UCSD-AML1 (cell line): ENCODE measurements around the gene RBM22.

Experiments used
- DNase-seq: peaks from one replicate; lab custom pipeline; 2025; ENCODE audit not compliant: unreplicated experiment; lab: John Stamatoyannopoulos, UW

The RBM22 gene

GRCh38 chr5:150653145-150653761 lies 47.6 kb downstream of the RBM22 start:
- DNase-seq = no peak

- no peak for DNase-seq
These were observed 48.8 kb downstream of the RBM22 start for GRCh38 chr5:150651924-150652671.

DNA sequence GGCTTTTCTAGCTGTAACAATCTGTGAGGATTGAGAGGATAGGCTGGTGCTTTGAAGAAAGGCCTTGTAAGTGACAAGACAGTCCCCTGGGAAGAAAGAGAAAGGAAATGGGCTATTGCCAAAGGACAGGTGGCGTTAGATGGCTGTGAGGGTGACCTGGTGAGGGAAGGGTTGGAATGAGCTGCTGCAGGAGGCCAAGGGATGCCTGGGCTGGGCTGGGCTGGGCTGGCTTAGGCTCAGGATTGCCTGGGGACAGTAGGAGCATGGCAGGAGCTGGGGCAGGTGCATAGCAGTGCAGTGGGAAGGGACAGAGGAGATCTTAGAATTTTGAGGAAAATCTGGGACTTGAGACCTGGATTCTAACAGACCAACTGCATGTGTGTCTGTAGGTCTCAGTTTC lies 49.5 kb downstream of the RBM22 start:
- DNase-seq = no peak

DNA sequence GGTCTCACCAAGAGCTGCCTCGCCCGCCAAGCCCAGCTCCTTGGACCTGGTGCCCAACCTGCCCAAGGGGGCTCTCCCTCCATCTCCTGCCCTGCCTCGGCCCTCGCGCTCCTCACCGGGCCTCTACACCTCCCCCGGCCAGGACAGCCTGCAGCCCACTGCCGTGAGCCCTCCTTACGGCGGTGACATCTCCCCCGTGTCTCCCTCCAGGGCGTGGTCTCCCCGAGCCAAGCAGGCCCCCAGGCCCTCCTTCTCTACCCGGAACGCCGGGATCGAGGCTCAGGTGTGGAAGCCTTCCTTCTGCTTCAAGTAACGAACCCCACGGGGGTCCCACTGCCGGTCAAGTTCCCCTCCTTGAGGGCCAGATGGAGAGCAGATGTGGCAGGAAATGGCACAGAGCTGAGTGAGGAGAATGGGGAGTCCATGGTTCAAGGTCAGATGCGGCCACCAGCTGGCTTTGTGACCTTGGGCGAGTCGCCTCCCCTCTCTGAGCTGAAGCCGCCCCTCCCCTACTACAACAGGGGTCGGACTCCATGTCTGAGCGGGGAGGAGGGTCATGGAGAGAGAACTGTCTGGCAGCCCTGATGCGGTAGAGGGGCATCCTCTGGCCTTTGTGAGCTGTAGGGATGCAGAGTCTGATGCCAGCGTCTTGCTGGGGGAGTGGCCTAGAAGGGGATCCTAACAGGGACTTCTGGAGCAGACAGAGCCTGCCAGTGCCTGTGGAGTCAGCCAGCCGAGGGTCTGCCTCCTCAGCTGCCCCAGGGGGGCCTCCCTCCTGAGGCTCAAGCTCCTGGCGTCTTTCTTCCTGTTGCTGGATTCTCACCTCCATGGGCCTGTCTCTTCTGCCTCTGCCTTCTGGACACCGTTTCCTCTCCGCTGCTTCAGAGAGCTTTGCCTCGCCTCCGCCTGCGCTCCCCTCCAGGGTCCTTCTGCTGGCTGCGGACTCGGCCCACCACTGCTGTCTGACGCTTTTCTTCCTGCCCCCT lies 50.5 kb downstream of the RBM22 start:
- DNase-seq = no peak

DNA sequence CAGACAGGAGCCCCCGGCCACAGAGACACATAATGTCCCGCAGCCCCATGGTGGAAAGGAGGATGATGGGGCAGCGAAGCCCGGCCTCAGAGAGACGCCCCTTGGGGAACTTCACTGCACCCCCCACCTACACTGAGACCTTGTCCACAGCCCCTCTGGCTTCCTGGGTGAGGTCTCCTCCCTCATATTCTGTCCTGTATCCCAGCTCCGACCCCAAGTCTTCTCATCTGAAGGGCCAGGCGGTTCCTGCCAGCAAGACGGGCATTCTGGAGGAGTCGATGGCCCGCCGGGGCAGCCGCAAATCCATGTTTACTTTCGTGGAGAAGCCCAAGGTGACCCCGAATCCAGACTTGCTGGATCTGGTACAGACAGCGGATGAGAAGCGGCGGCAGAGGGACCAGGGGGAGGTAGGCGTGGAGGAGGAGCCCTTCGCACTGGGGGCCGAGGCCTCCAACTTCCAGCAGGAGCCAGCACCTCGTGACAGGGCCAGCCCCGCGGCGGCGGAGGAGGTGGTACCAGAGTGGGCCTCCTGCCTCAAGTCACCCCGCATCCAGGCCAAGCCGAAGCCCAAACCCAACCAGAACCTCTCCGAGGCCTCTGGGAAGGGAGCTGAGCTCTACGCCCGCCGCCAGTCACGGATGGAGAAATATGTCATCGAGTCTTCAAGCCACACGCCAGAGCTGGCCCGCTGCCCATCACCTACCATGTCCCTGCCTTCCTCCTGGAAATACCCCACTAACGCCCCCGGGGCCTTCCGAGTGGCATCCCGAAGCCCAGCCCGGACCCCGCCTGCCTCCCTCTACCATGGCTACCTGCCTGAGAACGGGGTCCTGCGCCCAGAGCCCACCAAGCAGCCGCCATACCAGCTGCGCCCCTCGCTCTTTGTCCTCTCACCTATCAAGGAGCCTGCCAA lies 51.5 kb downstream of the RBM22 start:
- no peak for DNase-seq

DNA sequence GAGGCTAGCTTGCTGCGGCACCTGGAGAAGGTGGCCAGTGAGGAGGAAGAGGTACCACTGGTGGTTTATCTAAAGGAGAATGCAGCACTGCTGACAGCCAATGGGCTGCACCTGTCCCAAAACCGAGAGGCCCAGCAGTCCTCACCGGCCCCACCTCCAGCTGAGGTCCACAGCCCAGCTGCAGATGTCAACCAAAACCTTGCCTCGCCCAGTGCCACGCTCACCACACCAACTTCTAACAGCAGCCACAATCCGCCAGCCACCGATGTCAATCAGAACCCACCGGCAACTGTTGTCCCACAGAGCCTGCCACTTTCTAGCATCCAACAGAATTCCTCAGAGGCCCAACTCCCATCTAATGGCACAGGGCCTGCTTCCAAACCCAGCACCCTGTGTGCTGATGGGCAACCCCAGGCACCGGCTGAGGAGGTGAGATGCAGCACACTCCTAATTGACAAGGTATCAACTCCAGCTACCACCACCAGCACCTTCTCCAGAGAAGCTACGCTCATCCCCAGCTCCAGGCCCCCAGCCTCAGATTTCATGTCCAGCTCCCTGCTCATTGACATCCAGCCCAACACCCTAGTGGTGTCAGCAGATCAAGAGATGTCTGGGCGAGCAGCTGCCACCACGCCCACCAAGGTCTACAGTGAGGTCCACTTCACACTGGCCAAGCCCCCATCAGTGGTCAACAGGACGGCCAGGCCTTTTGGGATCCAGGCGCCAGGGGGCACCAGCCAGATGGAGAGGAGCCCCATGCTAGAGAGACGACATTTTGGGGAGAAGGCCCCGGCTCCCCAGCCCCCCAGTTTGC lies 52.4 kb downstream of the RBM22 start:
- DNase-seq = no peak

DNA sequence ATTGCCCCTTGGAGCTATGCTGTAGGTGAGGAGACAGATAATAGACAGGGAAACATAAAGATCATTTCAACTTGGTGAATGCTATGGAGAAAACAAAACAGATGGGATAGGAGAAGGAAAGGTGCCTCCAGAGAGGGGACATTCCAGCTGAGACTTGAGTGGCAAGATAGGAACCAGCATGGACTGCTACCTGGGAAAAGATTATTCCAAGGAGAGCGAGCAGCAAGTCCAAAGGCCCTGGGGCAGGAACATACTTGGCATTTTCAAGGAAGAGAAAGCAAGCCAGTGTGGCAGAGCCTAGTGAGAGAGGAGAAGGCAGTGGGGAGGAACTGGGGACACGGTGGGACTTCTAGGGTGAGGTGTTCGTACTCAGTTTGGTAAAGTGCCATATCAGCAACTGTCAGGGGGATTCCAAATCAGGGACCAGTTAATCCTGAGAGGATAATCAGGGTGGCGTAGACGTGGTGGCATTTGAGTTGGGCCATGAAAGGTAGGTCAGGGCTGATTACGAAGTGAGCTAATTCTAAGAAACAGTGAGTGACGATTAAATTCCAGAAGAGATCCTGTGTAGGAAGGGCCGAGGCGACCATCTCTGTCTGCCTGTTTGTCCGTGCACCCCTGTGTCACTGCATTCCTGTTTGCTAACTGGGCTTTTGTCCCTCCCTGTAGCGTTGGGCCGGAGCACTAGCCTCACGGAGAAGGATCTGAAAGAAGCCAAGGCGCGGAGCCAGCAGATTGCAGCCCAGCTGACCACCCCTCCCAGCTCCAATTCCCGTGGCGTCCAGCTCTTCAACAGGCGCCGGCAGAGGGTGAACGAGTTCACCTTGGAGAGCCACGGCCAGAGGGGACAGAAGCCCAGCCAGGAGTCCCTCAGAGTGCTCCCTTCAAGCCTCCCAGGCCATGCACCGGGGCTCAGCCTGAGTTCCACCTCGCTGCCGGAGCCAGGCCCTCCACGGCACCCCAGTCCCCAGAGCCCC lies 53.3 kb downstream of the RBM22 start:
- DNase-seq = no peak

GRCh38 chr5:150645070-150645700 lies 55.7 kb downstream of the RBM22 start:
- DNase-seq = no peak

DNA sequence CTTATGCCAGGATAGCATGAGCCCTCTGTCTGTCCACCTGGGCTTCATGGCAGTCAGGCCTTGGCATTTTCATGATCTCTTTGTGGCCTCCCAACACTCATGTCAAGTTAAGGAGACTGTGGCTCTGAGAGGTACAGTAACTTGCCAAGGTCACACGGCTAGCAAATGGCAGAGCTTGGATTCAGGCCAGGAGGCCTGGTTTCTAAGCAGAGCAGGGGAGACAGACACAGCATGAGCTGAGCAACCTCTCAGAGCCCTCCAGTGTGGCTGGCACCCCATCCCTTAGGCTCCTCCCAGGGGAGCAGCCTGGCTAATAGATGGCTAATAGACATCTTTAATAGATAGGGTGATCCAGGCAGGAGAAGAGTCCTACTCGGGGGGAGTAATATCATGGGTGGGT lies 56.3 kb downstream of the RBM22 start:
- no peak for DNase-seq

DNA sequence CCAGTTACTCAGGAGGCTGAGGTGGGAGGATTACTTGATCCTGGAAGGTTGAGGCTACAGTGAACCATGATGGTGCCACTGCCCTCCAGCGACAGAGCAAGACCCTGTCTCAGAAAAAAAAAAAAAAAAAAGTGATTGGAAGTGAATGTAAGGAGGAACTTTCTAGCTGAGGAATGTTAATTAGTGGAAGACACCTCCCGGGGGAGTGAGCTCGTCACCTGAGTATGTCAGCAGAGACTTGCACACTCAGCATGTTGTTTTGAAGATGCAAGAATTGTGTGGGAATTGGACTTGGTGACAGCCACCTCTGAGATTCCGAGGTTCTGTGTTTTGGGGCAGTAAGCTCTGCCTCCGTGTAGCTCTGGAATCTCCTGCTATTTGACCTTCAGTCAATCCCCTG lies 56.8 kb downstream of the RBM22 start:
- DNase-seq = no peak

DNA sequence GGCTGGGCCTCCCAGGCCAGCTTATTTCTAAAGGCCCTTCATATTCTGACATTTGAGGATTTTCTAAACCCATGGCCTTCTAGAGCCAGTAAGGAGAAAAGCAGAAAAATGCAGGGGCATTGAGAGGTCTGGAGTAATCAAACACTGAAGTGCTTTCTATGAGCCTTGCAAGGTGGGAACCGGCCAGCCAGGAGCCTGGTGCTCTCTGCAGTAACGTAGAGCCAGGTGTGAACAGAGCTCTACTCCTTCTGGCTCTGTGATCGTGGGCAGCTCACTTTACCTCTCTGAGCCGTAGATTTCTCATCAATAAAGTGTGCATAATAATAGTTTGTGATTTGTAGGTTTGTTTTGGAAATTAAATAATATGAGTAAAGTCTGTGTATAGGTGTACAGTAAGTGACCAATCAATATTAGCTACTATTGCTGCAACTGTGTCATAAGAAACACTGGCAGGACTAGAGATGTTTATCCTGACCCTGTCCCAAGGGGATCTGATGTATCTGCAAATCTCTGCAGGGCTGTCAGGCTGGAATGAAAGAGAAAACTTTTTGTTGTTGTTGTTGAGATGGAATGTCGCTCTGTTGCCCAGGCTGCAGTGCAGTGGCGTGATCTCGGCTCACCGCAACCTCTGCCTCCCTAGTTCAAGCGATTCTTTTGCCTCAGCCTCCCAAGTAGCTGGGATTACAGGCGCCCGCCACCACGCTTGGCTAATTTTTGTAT lies 57.7 kb downstream of the RBM22 start:
- DNase-seq = no peak

- DNase-seq = no peak
These were observed 58.3 kb downstream of the RBM22 start for GRCh38 chr5:150642567-150642927.

- DNase-seq = no peak
These were observed 58.9 kb downstream of the RBM22 start for GRCh38 chr5:150641824-150642566.

DNA sequence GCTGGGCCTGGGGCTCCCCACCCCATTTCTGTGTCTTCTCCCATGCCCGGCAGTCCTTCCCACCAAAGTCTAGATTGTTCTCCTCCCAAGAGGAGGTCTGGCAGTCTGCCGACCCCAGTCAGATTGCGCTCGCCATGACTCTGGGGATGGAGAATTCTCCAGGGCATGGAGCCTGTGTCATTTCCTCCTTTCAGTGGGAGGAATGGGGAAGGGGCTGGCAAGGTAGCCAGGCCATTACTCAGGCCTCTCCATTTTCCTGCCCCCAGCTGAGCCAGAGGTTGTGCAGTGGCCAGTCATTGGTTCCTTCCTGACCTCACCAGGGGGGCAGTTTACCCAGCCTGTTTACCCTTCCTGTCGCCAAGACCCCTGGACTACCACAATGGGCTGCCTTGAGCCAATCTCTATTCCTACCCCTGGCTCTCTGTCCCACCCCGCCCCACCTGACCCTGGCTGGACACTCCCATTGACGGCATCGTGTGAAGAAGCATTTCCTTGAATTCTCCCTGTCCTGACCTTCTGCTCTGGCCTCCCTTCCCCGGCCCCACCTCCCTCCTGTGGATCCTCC lies 59.8 kb downstream of the RBM22 start:
- DNase-seq = no peak
